HG03469 (cell line): ENCODE results near the gene CPLX4.
A peak's percentile ranks its signal among the peaks of the same experiment; 100 is the strongest.

Experiments
- ATAC-seq: cut with Tn5 transposase; IDR thresholded peaks from one replicate; pipeline ENCODE4 v1.9.1; 2021; ENCODE audit warnings: mild to moderate bottlenecking, moderate library complexity, moderate number of reproducible peaks; ENCODE audit not compliant: unreplicated experiment

The CPLX4 gene, protein sequence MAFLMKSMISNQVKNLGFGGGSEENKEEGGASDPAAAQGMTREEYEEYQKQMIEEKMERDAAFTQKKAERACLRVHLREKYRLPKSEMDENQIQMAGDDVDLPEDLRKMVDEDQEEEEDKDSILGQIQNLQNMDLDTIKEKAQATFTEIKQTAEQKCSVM

DNA sequence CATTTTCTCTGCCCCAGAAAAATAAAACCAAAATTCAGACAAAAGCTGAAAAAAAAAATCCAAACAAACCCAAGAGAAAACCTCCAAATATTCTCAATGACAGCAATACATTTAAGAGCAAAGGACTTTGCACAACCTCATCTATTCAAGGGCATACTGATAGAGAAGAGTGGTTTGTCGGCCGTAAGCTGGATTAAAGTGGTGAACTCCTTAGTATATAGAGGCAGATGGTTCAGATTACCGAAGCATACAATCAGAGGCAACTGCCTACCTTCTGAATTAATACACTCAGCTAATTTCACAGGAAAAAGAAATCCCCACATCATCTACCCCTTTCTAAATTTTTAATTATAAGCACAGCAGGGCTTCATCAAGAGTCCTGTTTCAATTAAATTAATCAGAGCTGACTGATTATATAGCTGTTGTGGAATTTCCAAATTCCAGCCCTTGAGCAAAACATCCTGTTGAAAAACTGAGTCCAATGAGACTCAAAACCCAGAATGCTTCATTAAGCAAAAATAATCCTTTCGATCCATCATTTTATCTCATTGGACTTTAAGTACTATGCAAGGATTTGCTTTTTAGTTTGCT is at the start of gene CPLX4:
Gene CPLX4, minus strand, starts transcription at position 190 of the 591 bp plus-strand sequence. Its CDS starts 187 bp downstream, at position 3.
- no peak for ATAC-seq

DNA sequence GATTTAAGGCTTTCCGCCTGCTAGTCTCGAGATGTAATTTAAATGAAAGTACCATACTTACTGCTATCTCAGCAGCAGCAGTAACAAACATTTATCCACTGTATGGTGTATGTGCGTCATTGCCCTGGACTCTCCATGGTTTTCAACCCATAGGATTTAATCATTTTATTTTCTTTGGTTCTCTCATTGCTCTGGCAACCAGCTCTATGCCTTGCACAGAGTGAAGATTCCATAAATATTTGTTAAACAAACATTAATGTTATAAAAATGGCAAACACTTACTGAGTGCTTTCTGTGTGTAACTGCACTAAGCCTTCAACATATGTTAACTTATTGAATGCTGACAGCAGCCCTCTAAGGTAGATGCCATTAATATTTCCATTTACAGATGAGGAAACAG is 41.9 kb upstream of the CPLX4 start:
- no peak for ATAC-seq

DNA sequence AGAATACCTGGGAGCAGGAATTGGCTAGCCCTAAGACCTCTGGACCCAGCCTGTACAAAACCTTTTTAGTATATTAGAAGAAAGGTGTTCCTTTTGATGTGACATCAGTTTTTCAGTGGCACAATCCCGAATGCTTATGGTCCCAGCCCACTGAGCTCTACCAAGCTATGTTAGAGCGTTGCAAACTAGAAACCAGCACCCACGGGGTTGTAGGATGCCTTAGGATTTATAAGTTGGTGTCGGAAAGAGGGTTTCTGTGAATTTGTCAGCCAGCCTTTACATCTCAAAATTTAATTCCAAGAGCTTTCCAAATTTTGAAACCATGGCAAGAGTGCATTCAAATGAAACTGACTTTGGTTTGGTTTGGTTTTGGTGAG is 41.1 kb upstream of the CPLX4 start:
- ATAC-seq = peak; percentile 3

DNA sequence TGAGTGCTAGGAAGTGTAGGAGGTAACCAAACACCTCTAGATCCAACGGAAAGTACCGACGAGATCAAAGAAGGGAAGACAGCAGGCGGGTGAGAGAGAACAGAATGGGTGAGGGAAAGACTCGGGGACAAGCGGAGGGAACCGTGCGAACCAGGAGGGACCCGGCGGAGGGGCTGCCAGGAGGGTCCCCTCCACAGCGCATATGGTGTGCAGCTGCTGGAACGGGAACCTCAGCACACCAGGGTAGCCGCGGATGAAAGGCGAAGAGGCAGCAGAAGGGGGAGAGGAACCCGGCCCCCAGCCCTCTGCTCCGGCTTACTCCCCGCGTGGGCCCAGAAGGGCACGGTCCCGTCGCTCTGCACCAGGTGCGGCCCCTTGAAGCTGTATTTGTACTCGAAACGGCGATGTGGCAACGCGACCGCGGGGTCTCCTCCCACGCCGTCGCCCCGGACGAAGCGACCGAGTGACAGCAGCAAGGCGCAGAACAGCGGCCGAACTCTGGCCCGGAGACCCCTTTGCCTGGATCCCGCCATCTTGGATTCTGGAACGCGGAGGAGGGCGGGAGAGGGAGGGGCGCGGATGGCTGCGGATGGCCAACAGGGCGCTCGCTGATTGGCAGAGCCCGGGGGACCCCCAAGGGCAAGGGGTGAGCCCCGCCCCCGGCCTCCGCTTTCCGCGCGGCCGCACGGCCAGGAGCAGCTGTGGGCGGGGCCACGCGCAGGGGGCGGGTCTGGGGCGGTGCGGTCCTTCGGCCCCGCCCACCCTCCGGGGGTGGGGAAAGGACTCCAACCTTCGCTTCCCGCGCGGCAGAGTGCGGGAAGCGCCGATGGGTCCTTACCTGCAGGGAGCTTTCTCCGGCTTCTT is 40.5 kb upstream of the CPLX4 start, which contains the start of gene LMAN1:
Gene LMAN1, minus strand, starts transcription at position 554 of the 864 bp plus-strand sequence. Its CDS starts 21 bp downstream, at position 533.
- peak; percentile 86 for ATAC-seq

DNA sequence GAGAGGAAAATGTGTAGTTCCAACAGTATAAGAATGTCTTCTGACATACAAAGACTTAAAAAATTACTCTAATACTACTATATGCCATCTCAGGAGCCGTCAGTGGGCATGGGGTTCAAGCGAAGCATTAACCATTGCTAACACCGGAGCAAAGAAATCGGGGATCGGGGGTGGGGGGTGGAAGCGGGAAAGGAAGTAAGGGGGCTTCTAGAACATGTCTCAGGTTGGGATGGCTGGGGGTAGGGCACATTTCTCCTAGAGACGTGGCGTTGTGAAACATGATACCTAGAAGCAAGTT is 39.9 kb upstream of the CPLX4 start:
- ATAC-seq = no peak

DNA sequence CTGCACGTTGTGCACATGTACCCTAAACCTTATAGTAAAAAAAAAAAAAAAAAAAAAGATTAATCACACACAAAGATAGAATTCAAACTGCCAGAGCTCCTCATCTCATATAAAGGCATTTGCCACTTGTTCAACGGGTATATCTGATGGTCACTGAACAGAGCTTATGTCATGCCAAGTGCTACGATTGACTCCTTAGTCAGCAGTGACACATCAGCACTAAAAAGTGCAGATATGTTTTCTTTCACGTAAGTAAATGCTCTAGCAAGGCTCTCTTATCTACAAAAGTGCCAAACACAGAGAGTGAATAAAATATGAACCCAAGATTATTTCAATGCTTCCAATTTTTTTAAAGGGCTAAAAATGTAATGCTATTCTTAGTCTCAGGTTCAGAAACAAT is 39.5 kb upstream of the CPLX4 start:
- no peak for ATAC-seq

DNA sequence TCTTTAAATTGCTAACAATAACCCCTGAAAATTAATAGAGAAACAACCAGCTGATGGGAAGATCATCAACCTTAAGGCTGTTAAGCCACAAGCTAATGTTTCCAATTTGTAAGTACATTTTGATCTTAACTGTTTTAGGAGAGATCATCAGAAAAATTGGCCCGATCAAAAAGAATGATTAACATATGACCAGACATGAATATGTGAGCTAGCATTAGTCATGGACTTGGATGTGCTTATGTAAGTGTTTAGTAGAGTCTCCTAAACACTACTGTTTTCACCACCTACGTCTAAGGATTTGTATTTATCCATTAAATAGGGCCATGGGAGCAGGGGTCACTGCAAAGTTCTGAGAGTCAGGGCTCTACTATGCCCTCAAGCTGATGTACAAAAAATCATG is 36.3 kb upstream of the CPLX4 start:
- no peak for ATAC-seq

DNA sequence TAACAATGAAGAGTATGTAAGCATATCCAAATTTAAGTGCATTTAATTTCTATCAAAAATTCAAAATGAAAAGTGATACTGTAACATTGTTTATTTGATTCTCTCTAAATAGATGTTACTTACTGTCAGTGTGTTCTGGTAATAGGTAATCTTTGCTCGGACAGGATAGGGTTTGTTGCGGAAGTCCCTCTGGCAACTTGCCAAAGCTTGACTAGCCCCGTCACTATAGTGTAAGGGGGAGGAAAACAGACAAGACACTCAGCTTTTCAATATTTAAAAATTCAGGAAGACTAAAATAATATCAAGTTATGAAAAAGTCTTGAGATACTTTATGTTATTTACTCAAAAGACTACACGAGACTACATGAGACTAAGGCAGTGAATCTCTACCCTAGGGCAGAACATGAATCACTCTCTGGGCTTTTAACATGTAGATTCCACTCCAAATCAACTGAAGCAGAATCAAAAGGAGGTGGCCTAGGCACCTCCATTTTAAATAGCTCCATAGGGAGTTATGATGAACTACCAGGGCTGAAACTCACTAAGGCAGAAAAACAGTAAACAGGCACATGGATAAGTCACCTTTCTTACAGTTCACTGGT is 34.7 kb upstream of the CPLX4 start:
- ATAC-seq = no peak

DNA sequence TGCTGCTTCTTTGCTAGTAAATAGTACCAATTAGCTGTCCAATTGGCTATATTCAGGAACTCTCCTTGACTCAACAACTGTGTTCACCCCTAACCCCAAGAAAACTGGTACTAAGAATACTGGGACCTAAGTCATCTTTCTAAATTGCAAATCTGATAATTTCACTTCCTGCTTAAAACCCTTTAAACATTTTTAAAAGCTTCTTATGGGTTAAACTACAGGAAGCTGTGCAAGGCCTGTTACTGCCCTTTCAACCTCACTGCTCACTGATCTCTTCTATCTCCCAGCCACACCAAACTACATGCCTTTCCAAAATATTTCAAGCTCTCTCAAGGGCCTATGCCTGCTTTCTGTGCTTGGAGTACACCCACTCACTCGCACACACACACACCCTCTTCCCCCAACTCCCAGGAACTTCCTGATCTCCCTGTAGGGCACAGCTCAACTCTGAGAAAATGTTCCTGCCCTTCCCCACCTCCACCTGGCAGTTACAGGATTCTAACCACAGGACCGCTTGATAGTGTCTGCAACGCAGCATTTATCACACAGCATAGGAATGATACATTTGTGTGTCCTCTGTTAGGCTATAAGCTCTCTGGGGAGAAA is 33.9 kb upstream of the CPLX4 start:
- no peak for ATAC-seq

DNA sequence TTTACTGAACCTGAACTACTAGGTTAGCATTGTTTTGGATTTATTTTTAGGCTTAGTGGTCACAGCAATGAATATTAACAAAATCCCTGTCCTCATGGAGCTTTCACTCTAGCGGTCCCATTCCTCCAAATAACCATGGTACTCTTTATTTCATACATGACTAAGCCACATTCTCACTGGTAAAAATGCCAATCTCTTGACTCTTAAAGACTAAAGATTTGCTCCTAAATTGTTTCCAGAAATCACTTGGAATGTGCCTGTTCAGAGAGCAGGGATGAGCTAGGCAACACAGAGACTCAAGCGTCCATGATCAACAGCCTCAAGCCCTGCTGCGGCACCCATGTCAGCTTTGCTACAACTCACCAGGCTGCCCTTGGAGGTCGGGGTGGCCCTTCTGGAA is 27.1 kb upstream of the CPLX4 start:
- no peak for ATAC-seq

DNA sequence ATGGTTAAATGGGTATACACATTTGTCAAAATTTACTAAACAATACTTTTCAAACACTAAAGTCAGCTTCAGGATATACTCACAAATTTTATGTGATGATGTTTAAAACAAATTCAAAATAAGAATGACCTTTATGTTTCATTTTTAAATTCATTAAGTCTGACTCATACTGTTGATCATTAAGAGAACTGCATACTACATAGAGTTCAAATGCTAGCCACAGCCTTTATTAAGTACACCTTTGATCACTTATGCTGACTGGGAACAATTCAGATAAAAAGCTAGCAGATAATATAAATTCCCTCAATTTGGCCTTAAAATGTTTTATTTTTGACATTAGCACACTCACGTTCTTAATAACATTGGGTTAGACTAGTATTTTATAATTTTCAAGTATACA is 26.5 kb upstream of the CPLX4 start:
- no peak for ATAC-seq

DNA sequence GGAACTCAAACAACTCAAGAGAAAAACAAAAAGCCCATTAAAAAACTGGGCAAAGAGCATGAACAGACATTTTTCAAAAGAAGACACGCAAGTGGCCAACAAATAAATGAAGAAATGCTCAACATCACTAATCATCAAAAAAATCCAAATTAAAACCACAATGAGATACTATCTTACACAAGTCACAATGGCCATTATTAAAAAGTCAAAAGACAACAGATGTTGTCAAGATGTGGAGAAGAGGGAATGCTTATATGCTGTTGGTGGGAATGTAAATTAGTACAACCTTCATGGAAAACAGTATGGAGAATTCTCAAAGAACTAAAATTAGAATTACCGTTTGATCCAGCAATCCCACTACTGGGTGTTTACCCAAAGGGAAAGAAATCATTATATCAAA is 25.5 kb upstream of the CPLX4 start:
- ATAC-seq = no peak

DNA sequence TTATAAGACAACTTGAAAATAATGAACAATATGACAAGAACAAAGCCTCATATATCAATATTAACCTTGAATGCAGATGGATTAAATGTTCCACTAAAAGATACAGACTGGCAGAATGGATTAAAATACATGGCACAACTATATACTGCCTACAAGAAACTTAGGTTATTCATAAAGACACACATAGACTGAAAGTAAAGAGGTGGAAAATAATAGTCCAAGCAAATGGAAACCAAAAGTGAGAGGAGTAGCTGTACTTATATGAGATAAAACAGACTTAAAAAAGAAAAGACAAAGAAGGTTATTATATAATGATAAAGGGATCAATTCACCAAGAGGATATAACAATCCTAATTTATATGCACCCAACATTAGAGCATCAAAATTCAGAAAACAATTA is 22.4 kb upstream of the CPLX4 start:
- ATAC-seq = no peak

DNA sequence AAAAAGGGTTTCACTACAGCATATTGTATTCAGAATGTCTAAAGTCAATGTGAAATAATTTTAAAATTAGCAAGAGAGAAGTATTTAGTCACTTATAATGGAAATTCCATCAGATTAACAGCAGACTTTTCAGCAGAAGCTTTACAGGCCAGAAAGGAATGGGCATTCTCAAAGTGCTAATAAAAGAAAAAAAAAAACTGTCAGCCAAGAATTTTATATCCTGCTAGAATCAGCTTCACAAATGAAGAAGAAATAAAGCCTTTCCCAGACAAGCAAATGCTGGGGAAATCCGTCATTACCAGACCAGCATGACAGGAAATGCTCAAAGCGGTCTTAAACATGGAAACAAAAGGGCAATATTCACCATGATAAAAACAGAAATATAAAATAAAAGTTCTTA is 21.9 kb upstream of the CPLX4 start:
- no peak for ATAC-seq

DNA sequence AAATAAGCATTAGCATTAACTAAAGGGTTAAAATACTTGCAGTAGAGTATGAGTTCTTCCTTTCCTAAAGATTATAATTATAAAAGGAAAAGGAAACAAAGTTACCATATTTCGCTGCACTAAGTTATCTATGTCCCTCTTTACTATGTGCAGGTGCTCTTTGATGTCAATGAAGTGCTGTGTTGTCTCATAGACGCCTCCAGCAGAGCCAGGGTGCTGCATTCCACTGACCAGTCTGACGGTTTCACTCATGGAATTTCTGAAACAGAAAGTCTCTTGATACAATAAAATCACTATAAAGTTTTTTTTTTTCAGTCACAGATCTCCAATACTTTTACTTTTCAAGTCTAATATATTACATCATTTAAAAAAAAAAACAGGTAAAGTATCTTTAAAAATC is 14.5 kb upstream of the CPLX4 start:
- no peak for ATAC-seq

DNA sequence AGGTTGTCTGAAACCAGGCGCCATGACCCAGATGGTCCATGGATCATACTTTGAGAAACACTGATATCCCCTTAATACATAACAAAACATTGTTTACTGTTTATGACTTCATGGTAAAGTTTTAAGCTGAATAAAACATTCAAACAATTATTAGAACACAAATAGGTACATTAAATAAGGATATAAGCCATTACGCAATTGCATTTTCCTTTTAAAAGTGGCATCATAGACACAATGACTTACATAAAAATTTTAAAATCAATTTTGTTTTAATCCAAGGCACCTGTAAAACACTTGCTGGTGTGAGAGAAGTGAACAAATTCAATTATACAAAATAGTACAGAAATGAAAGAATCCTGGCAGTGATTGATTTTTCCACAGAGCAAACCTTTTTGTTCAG is 10.2 kb upstream of the CPLX4 start:
- no peak for ATAC-seq

DNA sequence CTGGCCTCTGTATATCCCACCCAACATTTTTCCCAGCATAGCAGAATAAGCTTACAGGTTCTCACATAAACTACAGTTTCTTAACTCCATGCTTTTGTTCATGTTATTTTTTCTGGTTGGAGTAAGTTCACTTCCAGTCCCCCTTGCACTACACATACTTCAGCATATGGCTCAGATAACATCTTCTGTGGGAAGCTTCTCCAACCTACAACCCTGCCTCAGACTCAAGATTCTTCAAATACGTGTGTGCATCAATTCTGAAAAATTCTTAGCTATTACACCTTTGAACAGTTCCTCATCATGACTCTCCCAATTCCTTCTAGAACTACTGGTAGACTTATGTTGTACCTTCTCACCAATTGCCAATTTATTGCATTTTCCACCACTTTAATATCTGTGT is 7.5 kb upstream of the CPLX4 start:
- ATAC-seq = no peak

DNA sequence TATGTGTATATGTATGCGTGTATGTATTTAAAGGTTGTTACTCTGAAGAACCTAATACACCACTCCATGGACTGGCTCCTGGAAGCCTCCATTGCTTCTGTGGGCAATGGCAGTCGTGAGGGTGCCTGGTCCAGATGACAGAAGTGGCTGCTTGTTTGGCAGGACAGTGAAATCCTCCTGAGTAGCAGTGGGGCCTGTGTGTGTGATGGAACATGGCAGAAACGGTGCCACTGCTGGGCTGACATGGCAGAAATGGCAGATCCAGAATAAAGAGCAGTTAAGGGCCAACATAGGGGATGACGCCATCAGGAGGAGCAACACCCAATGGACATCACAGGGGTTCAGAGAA is 6.1 kb upstream of the CPLX4 start:
- no peak for ATAC-seq

DNA sequence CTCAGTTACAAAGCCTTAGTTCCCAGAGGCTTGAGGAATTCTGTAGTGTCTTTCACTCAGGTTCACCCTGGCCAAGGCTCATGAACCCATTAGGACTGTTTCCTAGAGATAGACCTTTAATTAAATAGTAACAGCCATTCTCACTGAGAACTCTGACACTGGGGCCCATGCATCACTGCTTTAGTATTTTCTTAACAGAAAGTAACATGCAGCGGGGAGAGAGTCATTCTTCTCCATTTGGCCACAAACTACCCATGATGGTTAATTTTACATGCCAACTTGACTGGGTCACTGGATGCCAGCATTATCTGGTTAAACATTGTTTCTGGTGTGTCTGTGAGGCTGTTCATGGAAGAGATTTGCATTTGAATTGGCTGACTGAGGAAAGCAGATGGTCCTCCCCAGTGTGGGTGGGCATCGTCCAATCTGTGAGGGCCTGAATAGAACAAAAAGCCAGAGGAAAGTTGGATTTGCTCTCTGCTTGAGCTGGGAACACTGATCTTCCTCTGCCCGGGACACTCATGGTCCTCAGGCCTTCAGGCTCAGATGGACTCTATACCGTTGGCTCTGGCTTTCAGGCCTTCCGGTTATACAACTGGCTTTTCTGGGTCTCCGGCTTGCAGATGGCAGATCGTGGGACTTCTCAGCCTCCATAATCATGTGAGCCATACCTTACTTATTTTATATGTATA is 5.6 kb upstream of the CPLX4 start:
- ATAC-seq = no peak

DNA sequence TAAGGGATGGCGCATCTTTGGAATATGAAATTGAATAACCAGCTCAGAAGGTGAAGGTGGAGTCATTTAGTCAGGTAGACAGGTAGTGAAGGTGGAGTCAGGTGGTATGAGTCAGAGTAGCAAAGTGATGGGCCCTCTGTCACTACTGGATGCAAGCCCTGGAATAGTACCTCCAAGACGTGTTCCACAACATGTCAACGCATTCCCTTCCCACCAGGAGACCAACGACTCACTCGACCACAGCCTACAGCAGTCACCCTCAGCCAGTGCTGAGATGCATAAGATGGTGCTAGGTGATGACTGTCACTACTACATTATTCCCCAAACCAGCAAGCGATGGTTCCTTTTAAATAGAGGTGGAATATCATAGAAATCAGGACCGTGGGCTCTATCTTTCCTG is 6.8 kb downstream of the CPLX4 start:
- ATAC-seq = no peak

DNA sequence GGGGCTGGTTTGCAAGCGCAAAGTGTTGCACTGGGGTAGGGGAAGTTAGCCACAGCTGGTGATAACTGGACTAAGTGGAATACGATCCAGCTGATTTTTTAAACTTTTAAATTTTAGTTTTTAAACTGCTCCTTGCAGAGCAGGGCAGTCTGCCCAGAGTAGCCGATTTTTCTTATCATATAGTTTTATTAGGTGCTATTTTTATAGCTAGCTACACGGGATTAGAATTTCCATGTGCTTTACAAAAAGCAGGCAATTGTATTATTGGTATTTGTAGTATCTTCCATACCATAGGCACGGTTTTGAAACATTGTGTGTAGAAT is 9.6 kb downstream of the CPLX4 start:
- ATAC-seq = no peak
